HepG2 (cell line): ENCODE results near the gene LMTK2. TPM values are rescaled to one million over a fixed set of nuclear protein-coding genes. Genes with fewer than 3 reads are reported as not detected.

Experiments
- DMAP1 ChIP-seq: IDR thresholded peaks from 2 replicates; pipeline ENCODE4 v1.6.1; 2016
- DNMT3B ChIP-seq: conservative IDR thresholded peaks from 2 replicates; pipeline ENCODE4 v1.6.1; 2016; ENCODE audit warnings: missing biosample characterization, control low read depth
- FOXA1 ChIP-seq, 2 experiments: fragments of 450-650 bp in 1 of 2; sonication (generic) in 1 of 2; formaldehyde crosslinking in 1 of 2; IDR thresholded peaks; 2 replicates each; pipeline versions ENCODE4 v1.4.0 to v1.6.1; 2016 to 2020; ENCODE audit warnings: missing genetic modification reagents in 1 of 2
- GTF2F1 ChIP-seq: fragments of 150-350 bp; IDR thresholded peaks from 2 replicates; pipeline ENCODE4 v1.6.1; 2014; ENCODE audit warnings: low read length
- HNF4A ChIP-seq: sonication (generic); formaldehyde crosslinking; IDR thresholded peaks from 2 replicates; pipeline ENCODE4 v1.4.0; 2020; ENCODE audit warnings: missing genetic modification reagents
- MED8 ChIP-seq: sonication (generic); formaldehyde crosslinking; IDR thresholded peaks from 2 replicates; pipeline ENCODE4 v1.8.1; 2023; ENCODE audit warnings: mild to moderate bottlenecking, missing genetic modification reagents; ENCODE audit not compliant: insufficient replicate concordance
- MLLT10 ChIP-seq: sonication (generic); formaldehyde crosslinking; IDR thresholded peaks from 2 replicates; pipeline ENCODE4 v1.4.0; 2020; ENCODE audit warnings: missing genetic modification reagents
- MYNN ChIP-seq: sonication (generic); formaldehyde crosslinking; IDR thresholded peaks from 2 replicates; pipeline ENCODE4 v1.4.0; 2020; ENCODE audit warnings: mild to moderate bottlenecking, low read depth, missing genetic modification reagents
- RXRA ChIP-seq: sonication (generic); formaldehyde crosslinking; IDR thresholded peaks from 2 replicates; pipeline ENCODE4 v1.5.1; 2020; ENCODE audit warnings: missing genetic modification reagents
- SMAD3 ChIP-seq: sonication (generic); formaldehyde crosslinking; IDR thresholded peaks from 2 replicates; pipeline ENCODE4 v1.4.0; 2020; ENCODE audit warnings: missing genetic modification reagents
- SRY ChIP-seq: sonication (generic); formaldehyde crosslinking; IDR thresholded peaks from 2 replicates; pipeline ENCODE4 v1.8.0; 2022; ENCODE audit warnings: mild to moderate bottlenecking, missing genetic modification reagents
- ZFP62 ChIP-seq: sonication (generic); formaldehyde crosslinking; IDR thresholded peaks from 2 replicates; pipeline ENCODE4 v1.4.0; 2020; ENCODE audit warnings: missing genetic modification reagents
- ZNF326 ChIP-seq: sonication (generic); formaldehyde crosslinking; IDR thresholded peaks from 2 replicates; pipeline ENCODE4 v1.4.0; 2020; ENCODE audit warnings: missing genetic modification reagents, borderline replicate concordance
- ZNF567 ChIP-seq: sonication (generic); formaldehyde crosslinking; IDR thresholded peaks from 2 replicates; pipeline ENCODE4 v1.8.1; 2023; ENCODE audit warnings: mild to moderate bottlenecking, missing genetic modification reagents, borderline replicate concordance
- ZNF672 ChIP-seq: sonication (generic); formaldehyde crosslinking; IDR thresholded peaks from 2 replicates; pipeline ENCODE4 v1.8.1; 2022; ENCODE audit warnings: missing genetic modification reagents
- ZNF674 ChIP-seq: sonication (generic); formaldehyde crosslinking; IDR thresholded peaks from 2 replicates; pipeline ENCODE4 v1.5.0; 2020; ENCODE audit warnings: low read depth, mild to moderate bottlenecking, missing genetic modification reagents
- ZNF709 ChIP-seq: sonication (generic); formaldehyde crosslinking; IDR thresholded peaks from 2 replicates; pipeline ENCODE4 v1.5.0; 2020; ENCODE audit warnings: mild to moderate bottlenecking, missing genetic modification reagents
- ZNF891 ChIP-seq: sonication (generic); formaldehyde crosslinking; IDR thresholded peaks from 2 replicates; pipeline ENCODE4 v1.5.0; 2020; ENCODE audit warnings: mild to moderate bottlenecking, missing genetic modification reagents
- ZSCAN21 ChIP-seq: sonication (generic); formaldehyde crosslinking; IDR thresholded peaks from 2 replicates; pipeline ENCODE4 v1.8.0; 2022; ENCODE audit warnings: mild to moderate bottlenecking, missing genetic modification reagents, moderate library complexity, borderline replicate concordance
- ZZZ3 ChIP-seq: sonication (generic); formaldehyde crosslinking; IDR thresholded peaks from 2 replicates; pipeline ENCODE4 v1.4.0; 2020; ENCODE audit warnings: missing genetic modification reagents, mild to moderate bottlenecking, borderline replicate concordance
- polyA plus RNA-seq, 8 experiments: library from polyadenylated mRNA; depleted of rRNA in 3 of 8; stranded (reverse) in 7 of 8; unstranded in 1 of 8; fragments of >200 nt; fragmentation: Illumina TruSeq in 4 of 8; extraction: Trizol in 4 of 8; gene quantifications; 2 replicates each; pipeline versions ENCODE4 v1.2.1 to v1.2.3, GENCODE V29; 2011 to 2016; ENCODE audit warnings: low read depth in 4 of 8, missing spikeins in 1 of 8, mixed read lengths in 1 of 8; ENCODE audit not compliant: insufficient read depth in 1 of 8
- total RNA-seq, 5 experiments: library from RNA; depleted of rRNA; stranded (reverse); fragments of >200 nt; fragmentation: Illumina TruSeq; extraction: Trizol; gene quantifications; 2 replicates each; pipeline ENCODE4 v1.2.3, GENCODE V29; 2016; ENCODE audit warnings: low read depth in 1 of 5
- TF ChIP-seq, protein P1 (sequence below): sonication (generic); formaldehyde crosslinking; IDR thresholded peaks from 2 replicates; pipeline ENCODE4 v1.8.0; 2022; ENCODE audit warnings: missing genetic modification reagents, mild to moderate bottlenecking, moderate library complexity, borderline replicate concordance
- TF ChIP-seq, protein P2 (sequence below): sonication (generic); formaldehyde crosslinking; conservative IDR thresholded peaks from 2 replicates; pipeline ENCODE4 v1.8.0; 2022; ENCODE audit warnings: low read depth, missing genetic modification reagents
- TF ChIP-seq, protein P3 (sequence below): IDR thresholded peaks from 2 replicates; pipeline ENCODE4 v1.6.1; 2016; ENCODE audit warnings: mild to moderate bottlenecking, missing biosample characterization, missing genetic modification reagents
- TF ChIP-seq, protein P4 (sequence below): sonication (generic); formaldehyde crosslinking; IDR thresholded peaks from 2 replicates; pipeline ENCODE4 v1.8.0; 2022; ENCODE audit warnings: missing genetic modification reagents, mild to moderate bottlenecking, borderline replicate concordance
- TF ChIP-seq, protein P5 (sequence below): sonication (generic); formaldehyde crosslinking; IDR thresholded peaks from 2 replicates; pipeline ENCODE4 v1.8.0; 2022; ENCODE audit warnings: missing genetic modification reagents, mild to moderate bottlenecking, inconsistent platforms, borderline replicate concordance

The LMTK2 gene
- total and polyA plus RNA-seq, 2 of the 13 experiments (the other 11 are each of a cell fraction or from before 2014, with no cell fraction given): 9.5 to 11.7 TPM

DNA sequence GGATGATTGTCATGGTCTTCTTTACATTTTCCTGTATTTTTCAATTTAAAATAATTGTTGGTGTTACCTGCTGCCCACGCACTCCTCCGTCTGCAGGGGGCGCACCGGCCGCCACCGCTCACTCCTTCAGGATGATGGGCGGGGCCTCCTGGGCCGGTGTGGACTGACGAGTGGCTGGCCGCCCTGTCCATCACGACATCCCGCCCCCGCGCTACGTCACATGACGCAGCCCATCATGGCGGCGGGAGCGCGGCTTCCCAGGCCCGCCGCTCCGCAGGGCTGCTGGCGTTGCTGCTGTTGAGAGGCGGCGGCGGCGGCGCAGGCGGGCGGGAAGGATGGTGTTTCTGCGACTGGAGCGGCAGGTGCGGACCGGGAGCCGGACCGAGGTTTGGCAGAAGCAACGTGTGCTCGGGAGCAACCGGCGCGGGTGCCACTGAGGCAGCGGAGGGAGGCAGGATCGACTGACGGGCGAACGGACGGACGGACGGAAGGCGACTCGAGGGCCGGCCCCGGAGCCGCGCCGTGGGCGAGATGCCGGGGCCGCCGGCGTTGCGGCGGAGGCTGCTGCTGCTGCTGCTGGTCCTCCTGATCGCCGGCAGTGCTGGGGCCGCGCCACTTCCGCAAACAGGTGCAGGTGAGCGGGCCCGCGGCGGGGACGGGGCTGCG lies at the start of gene LMTK2 (continued):
- no peak; the same call in 1 of the 2 replicates for TF ChIP-seq ZZZ3 (CRISPR knock-in tag)
- TF ChIP-seq ZNF891: no peak; the same call in 1 of the 2 replicates
- TF ChIP-seq MED8: peak; percentile 45
- TF ChIP-seq ZNF326: no peak
- TF ChIP-seq ZSCAN21 (CRISPR knock-in tag): no peak
- no peak for TF ChIP-seq MLLT10 (CRISPR knock-in tag)
- TF ChIP-seq, protein P1, sequence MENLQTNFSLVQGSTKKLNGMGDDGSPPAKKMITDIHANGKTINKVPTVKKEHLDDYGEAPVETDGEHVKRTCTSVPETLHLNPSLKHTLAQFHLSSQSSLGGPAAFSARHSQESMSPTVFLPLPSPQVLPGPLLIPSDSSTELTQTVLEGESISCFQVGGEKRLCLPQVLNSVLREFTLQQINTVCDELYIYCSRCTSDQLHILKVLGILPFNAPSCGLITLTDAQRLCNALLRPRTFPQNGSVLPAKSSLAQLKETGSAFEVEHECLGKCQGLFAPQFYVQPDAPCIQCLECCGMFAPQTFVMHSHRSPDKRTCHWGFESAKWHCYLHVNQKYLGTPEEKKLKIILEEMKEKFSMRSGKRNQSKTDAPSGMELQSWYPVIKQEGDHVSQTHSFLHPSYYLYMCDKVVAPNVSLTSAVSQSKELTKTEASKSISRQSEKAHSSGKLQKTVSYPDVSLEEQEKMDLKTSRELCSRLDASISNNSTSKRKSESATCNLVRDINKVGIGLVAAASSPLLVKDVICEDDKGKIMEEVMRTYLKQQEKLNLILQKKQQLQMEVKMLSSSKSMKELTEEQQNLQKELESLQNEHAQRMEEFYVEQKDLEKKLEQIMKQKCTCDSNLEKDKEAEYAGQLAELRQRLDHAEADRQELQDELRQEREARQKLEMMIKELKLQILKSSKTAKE (CRISPR knock-in tag): no peak
- 0 out of 2 replicates have a peak, but pooled peaks have one; percentile 78 for TF ChIP-seq ZNF567
- TF ChIP-seq MYNN (CRISPR knock-in tag): no peak
- TF ChIP-seq FOXA1 (IDR thresholded peaks at IDR 0.05): no peak
- TF ChIP-seq FOXA1 (CRISPR knock-in tag; IDR thresholded peaks at IDR 0.05): peak; percentile 58
- TF ChIP-seq, protein P2, sequence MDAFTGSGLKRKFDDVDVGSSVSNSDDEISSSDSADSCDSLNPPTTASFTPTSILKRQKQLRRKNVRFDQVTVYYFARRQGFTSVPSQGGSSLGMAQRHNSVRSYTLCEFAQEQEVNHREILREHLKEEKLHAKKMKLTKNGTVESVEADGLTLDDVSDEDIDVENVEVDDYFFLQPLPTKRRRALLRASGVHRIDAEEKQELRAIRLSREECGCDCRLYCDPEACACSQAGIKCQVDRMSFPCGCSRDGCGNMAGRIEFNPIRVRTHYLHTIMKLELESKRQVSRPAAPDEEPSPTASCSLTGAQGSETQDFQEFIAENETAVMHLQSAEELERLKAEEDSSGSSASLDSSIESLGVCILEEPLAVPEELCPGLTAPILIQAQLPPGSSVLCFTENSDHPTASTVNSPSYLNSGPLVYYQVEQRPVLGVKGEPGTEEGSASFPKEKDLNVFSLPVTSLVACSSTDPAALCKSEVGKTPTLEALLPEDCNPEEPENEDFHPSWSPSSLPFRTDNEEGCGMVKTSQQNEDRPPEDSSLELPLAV (CRISPR knock-in tag): no peak
- TF ChIP-seq SMAD3 (CRISPR knock-in tag): no peak
- peak; percentile 93 for TF ChIP-seq SRY (CRISPR knock-in tag)
- peak; percentile 72 for TF ChIP-seq DMAP1 (CRISPR knock-in tag)
- TF ChIP-seq, protein P3, sequence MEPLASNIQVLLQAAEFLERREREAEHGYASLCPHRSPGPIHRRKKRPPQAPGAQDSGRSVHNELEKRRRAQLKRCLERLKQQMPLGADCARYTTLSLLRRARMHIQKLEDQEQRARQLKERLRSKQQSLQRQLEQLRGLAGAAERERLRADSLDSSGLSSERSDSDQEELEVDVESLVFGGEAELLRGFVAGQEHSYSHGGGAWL (CRISPR knock-in tag): peak; percentile 40; the same call in 1 of the 2 replicates
- TF ChIP-seq RXRA (CRISPR knock-in tag): peak; percentile 52
- TF ChIP-seq ZFP62: no peak
- TF ChIP-seq, protein P4, sequence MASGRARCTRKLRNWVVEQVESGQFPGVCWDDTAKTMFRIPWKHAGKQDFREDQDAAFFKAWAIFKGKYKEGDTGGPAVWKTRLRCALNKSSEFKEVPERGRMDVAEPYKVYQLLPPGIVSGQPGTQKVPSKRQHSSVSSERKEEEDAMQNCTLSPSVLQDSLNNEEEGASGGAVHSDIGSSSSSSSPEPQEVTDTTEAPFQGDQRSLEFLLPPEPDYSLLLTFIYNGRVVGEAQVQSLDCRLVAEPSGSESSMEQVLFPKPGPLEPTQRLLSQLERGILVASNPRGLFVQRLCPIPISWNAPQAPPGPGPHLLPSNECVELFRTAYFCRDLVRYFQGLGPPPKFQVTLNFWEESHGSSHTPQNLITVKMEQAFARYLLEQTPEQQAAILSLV (CRISPR knock-in tag): peak; percentile 59; the same call in 1 of the 2 replicates
- TF ChIP-seq ZNF709 (CRISPR knock-in tag): peak; percentile 58; the same call in 1 of the 2 replicates
- TF ChIP-seq ZNF674 (CRISPR knock-in tag): 0 out of 2 replicates have a peak, but pooled peaks have one; percentile 77
- no peak for TF ChIP-seq DNMT3B (CRISPR knock-in tag)
- TF ChIP-seq HNF4A (CRISPR knock-in tag): no peak
- TF ChIP-seq ZNF672 (CRISPR knock-in tag): no peak
- TF ChIP-seq GTF2F1: no peak
- TF ChIP-seq, protein P5, sequence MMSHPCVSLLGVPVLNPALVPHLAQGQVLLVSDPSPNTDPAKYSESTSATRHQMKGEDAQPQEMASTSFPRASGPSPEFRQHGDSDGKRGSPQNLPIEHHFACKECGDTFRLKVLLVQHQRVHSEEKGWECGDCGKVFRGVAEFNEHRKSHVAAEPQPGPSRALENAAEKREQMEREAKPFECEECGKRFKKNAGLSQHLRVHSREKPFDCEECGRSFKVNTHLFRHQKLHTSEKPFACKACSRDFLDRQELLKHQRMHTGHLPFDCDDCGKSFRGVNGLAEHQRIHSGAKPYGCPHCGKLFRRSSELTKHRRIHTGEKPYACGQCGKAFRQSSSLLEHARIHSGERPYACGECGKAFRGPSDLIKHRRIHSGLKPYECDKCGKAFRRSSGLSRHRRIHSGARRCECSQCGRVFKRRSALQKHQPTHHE: no peak
